ENCODE results near the gene TMPRSS9. TPM values are rescaled to one million over a fixed set of nuclear protein-coding genes. Genes with fewer than 3 reads are reported as not detected.

The TMPRSS9 gene
- total and polyA plus RNA-seq, 3 donors from 2014 or later: 3.5 to 9.8 (median 8.4) TPM

DNA sequence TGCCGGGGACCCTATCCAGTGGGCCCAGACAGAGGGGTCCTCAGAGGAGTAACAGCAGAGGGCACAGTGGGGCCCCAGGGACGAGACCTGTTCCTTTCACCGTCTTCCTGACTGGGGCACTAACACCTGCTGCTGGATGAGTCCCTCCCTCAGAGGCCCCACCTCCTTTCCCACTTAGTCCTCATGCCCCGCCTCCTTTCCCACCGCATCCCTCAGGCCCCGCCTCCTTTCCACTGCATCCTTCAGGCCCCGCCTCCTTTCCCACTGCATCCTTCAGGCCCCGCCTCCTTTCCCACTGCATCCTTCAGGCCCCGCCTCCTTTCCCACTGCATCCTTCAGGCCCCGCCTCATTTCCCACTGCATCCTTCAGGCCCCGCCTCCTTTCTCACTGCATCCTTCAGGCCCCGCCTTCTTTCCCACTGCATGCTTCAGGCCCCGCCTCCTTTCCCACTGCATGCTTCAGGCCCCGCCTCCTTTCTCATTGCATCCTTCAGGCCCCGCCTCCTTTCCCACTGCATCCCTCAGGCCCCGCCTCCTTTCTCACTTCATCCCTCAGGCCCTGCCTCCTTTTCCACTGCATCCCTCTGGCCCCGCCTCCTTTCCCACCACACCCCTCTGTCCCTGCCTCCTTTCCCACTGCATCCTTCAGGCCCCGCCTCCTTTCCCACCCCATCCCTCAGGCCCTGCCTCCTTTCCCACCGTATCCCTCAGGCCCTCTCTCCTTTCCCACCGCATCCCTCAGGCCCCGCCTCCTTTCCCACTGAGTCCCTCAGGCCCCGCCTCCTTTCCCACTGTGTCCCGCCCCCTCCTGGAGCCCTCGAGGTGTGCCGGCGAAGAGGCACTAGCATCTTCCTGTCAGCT, 24.8 kb upstream of the TMPRSS9 start:
- 91 to 94% methylated on average over 26 of the region's 26 CpGs for WGBS, 2 donors
- intact Hi-C loops (cut with DNase I; ENCODE audit: low total_unique reads): no loop called here
- H3K4me3 ChIP-seq: no peak overlapping the region
- H3K27me3 ChIP-seq: no peaks in the 10 kb centered on the region
- DNase-seq: no peak
- H3K4me1 ChIP-seq: no peaks in the 10 kb centered on the region
- no peaks in the 10 kb centered on the region for H3K9me3 ChIP-seq
- H3K36me3 ChIP-seq (ENCODE audit: low read depth, missing control alignments): no peaks in the 10 kb centered on the region
- H3K27ac ChIP-seq: no peak overlapping the region
- TF ChIP-seq, protein P1, sequence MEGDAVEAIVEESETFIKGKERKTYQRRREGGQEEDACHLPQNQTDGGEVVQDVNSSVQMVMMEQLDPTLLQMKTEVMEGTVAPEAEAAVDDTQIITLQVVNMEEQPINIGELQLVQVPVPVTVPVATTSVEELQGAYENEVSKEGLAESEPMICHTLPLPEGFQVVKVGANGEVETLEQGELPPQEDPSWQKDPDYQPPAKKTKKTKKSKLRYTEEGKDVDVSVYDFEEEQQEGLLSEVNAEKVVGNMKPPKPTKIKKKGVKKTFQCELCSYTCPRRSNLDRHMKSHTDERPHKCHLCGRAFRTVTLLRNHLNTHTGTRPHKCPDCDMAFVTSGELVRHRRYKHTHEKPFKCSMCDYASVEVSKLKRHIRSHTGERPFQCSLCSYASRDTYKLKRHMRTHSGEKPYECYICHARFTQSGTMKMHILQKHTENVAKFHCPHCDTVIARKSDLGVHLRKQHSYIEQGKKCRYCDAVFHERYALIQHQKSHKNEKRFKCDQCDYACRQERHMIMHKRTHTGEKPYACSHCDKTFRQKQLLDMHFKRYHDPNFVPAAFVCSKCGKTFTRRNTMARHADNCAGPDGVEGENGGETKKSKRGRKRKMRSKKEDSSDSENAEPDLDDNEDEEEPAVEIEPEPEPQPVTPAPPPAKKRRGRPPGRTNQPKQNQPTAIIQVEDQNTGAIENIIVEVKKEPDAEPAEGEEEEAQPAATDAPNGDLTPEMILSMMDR (IDR thresholded peaks at IDR 0.05): no peak
- no peak for TF ChIP-seq POLR2A (IDR thresholded peaks at IDR 0.05)

DNA sequence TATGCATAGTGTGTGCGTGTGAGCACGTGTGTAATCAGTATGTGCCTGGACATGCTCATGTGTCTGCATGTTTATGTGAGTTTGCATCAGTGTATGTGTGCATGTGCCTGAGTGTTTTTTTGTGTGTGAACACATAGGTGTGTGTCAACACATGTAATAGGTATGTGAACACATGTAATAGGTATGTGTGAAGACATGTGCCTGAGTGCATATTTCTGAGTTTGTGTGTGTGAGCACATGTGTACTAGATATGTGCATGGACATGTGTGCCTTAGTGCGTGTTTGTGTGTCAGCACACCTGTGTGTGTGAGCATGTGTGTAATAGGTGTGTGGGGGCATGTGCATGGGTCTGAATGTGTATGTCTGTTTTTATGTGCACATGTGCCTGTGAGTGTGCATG, 24.2 kb upstream of the TMPRSS9 start:
- H3K36me3 ChIP-seq (ENCODE audit: low read depth, missing control alignments): no peaks in the 10 kb centered on the region
- no peak overlapping the region for H3K4me3 ChIP-seq
- 80 to 88% methylated on average over 3 of the region's 3 CpGs for WGBS, 2 donors
- no peak overlapping the region for H3K27ac ChIP-seq
- TF ChIP-seq POLR2A (IDR thresholded peaks at IDR 0.05): no peak
- TF ChIP-seq, protein P1 (IDR thresholded peaks at IDR 0.05): no peak
- H3K27me3 ChIP-seq: no peaks in the 10 kb centered on the region
- no peak for DNase-seq
- intact Hi-C loops (cut with DNase I; ENCODE audit: low total_unique reads): no loop called here
- H3K4me1 ChIP-seq: no peaks in the 10 kb centered on the region
- H3K9me3 ChIP-seq: no peaks in the 10 kb centered on the region

DNA sequence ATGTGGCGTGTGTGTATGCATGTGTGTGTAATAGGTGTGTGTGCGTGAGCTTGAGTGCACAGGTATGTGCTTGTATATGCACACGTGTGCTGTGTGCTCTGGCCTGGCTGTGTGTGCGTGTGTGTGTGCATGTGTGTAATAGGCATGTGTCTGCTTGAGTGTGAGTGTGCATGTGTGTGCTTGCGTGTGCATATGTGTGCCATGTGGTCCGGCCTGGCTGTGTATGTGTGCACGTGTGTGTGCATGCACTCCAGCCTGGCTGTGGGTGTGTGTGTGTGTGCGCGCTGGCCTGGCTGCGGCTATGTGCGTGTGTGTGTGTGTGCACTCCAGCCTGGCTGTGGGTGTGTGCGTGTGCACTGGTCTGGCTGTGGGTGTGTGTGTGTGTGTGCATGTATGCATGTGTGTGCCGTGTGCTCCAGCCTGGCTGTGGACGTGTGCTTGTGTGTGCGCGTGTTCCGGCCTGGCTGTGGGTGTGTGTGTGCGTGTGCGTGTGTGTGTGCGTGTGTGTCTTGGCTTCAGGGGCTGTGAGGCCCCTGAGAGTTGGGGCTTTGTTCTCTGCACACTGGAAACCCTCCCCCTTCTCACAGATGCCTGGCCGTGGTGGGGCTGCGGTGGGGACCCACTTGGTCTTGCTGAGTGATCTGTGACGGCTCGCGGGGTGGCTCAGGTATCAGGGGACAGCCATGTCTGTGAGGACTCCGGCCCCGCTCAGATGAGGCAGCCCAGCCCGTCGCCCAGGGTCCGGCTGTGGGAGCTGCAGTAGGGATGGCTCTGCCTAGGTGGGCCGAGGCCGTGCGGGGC, 23.3 kb upstream of the TMPRSS9 start:
- 80% methylated on average over 15 to 33 of the region's 33 CpGs for WGBS, 2 donors
- DNase-seq: no peak
- intact Hi-C loops (cut with DNase I; ENCODE audit: low total_unique reads): no loop called here

DNA sequence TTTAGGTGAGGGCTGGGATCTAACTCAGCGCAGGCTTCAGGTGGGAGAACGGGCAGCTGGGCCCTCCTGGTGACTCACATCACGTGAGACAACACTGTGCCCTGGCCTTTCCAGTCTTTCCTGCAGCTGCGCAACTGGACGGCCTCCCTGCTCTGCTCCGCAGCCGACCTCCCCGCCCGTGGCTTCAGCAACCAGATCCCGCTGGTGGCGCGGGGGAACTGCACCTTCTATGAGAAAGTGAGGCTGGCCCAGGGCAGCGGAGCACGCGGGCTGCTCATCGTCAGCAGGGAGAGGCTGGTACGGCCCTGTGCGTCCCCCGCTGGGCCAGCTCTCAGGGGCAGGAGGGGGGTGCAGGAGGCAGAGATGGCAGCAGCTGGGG, 22.7 kb upstream of the TMPRSS9 start:
- Histone ChIP-seq H3K27me3 (no peaks in the 10 kb centered on the region), H3K27ac (no peak overlapping the region), H3K36me3 (ENCODE audit: low read depth, missing control alignments) (no peaks in the 10 kb centered on the region), H3K4me3 (no peak overlapping the region), H3K4me1 (no peaks in the 10 kb centered on the region), H3K9me3 (no peaks in the 10 kb centered on the region)
- DNase-seq: peak; percentile 74
- intact Hi-C loops (cut with DNase I; ENCODE audit: low total_unique reads): no loop called here
- TF ChIP-seq POLR2A (IDR thresholded peaks at IDR 0.05): no peak
- TF ChIP-seq, protein P1 (IDR thresholded peaks at IDR 0.05): peak in 2 of 3 experiments; percentile 30 to 56
- WGBS, 2 donors: 58 to 90% methylated on average over 6 to 18 of the region's 19 CpGs

More for the DNA sequence above, 23.3 kb upstream of the TMPRSS9 start:
- TF ChIP-seq, protein P1 (IDR thresholded peaks at IDR 0.05): no peak
- TF ChIP-seq POLR2A (IDR thresholded peaks at IDR 0.05): no peak
- H3K27me3 ChIP-seq: no peaks in the 10 kb centered on the region
- H3K4me3 ChIP-seq: no peak overlapping the region
- no peaks in the 10 kb centered on the region for H3K36me3 ChIP-seq (ENCODE audit: low read depth, missing control alignments)
- H3K27ac ChIP-seq: no peak overlapping the region
- H3K4me1 ChIP-seq: no peaks in the 10 kb centered on the region
- no peaks in the 10 kb centered on the region for H3K9me3 ChIP-seq
